Thyroid gland (tissue), 4 donors: ENCODE data around the gene ABLIM1.
A peak's percentile ranks its signal among the peaks of the same experiment; 100 is the strongest.

Experiments
- POLR2A ChIP-seq, 2 donors: fragments of 450-650 bp; IDR thresholded peaks; one replicate each; pipeline ENCODE4 v1.6.1; 2017; ENCODE audit warnings: antibody characterized with exemption in 2 of 2, mild to moderate bottlenecking in 2 of 2, moderate library complexity in 1 of 2
- TF ChIP-seq, protein P1 (sequence below), 6 experiments: fragments of 200-600 bp in 3 of 6; fragments of 450-650 bp in 3 of 6; sonication (generic) in 3 of 6; IDR thresholded peaks; one replicate each; pipeline ENCODE4 v1.5.1; 2016 to 2019; ENCODE audit warnings: antibody characterized with exemption in 6 of 6, mild to moderate bottlenecking in 2 of 6, inconsistent platforms in 1 of 6, moderate library complexity in 1 of 6

DNA sequence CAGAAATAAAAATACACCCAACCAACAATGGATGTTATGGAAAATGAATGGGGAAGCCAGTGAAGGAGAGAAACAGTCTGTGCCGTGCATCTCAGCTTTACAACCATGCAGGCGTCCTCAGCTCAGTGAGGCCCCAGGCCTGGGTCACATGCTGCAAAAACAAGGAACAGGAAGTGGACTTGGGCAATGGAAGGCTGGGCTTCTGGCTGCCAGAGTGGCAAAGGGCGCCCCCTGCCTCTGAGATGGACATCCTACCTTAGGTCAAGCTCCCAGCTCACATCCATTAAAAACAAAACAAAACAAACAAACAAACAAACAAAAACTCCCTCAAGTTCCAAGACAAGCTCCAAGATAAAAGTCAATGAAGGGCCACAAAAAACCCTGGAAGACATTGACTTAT is 199.1 kb downstream of the ABLIM1 start:
- TF ChIP-seq POLR2A (IDR thresholded peaks at IDR 0.05): no peak
- TF ChIP-seq, protein P1, sequence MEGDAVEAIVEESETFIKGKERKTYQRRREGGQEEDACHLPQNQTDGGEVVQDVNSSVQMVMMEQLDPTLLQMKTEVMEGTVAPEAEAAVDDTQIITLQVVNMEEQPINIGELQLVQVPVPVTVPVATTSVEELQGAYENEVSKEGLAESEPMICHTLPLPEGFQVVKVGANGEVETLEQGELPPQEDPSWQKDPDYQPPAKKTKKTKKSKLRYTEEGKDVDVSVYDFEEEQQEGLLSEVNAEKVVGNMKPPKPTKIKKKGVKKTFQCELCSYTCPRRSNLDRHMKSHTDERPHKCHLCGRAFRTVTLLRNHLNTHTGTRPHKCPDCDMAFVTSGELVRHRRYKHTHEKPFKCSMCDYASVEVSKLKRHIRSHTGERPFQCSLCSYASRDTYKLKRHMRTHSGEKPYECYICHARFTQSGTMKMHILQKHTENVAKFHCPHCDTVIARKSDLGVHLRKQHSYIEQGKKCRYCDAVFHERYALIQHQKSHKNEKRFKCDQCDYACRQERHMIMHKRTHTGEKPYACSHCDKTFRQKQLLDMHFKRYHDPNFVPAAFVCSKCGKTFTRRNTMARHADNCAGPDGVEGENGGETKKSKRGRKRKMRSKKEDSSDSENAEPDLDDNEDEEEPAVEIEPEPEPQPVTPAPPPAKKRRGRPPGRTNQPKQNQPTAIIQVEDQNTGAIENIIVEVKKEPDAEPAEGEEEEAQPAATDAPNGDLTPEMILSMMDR (IDR thresholded peaks at IDR 0.05): peak in 4 of 6 experiments; percentile 47 to 75 (median 58)
